T-helper 22 cell (primary cell): ENCODE data around the gene IL16.
"Not testable (repeated sequence)": the region's sequence is repeated elsewhere in the genome, so short reads cannot be mapped to it uniquely, and the experiment has no call there.

Source experiments
- DNase-seq: peaks from one replicate; pipeline ENCODE4 v3.0.0-alpha.2; 2020; ENCODE audit warnings: low read depth

Gene IL16

GRCh38 chr15:81196576-81197254 is at the start of gene IL16:
Gene IL16, plus strand, starts transcription at chr15:81196879. Its CDS starts 28,521 bp downstream, at chr15:81225400.
- DNase-seq, result no peak

GRCh38 chr15:81151389-81151788 is 45.3 kb upstream of the IL16 start:
- no peak for DNase-seq

- no peak for DNase-seq
These were observed 44.3 kb upstream of the IL16 start for GRCh38 chr15:81152339-81152738.

- no peak for DNase-seq
These were observed 43.9 kb upstream of the IL16 start for GRCh38 chr15:81152799-81153198.

GRCh38 chr15:81155375-81156218 is 41.1 kb upstream of the IL16 start:
- DNase-seq, result no peak

- no peak for DNase-seq
These were observed 40.4 kb upstream of the IL16 start for GRCh38 chr15:81156324-81156723.

- no peak for DNase-seq
These were observed 39.3 kb upstream of the IL16 start for GRCh38 chr15:81157195-81157938.

- DNase-seq, result no peak
These were observed 38.8 kb upstream of the IL16 start for GRCh38 chr15:81157939-81158223.

- not testable (repeated sequence) for DNase-seq
These were observed 38.1 kb upstream of the IL16 start for GRCh38 chr15:81158561-81158960.

GRCh38 chr15:81160312-81161159 is 36.1 kb upstream of the IL16 start:
- DNase-seq, result no peak

- DNase-seq, result no peak
These were observed 35.5 kb upstream of the IL16 start for GRCh38 chr15:81161160-81161673.

- no peak for DNase-seq
These were observed 34.8 kb upstream of the IL16 start for GRCh38 chr15:81161851-81162250.

- DNase-seq, result no peak
These were observed 32.5 kb upstream of the IL16 start for GRCh38 chr15:81163961-81164800.

- no peak for DNase-seq
These were observed 31.1 kb upstream of the IL16 start for GRCh38 chr15:81165535-81165934.

- DNase-seq, result no peak
These were observed 29.9 kb upstream of the IL16 start for GRCh38 chr15:81166636-81167305.

GRCh38 chr15:81168131-81168526 is 28.6 kb upstream of the IL16 start:
- DNase-seq, result no peak

- DNase-seq, result no peak
These were observed 28.0 kb upstream of the IL16 start for GRCh38 chr15:81168644-81169043.

- DNase-seq, result no peak
These were observed 26.2 kb upstream of the IL16 start for GRCh38 chr15:81170511-81170910.

- DNase-seq, result no peak
These were observed 25.4 kb upstream of the IL16 start for GRCh38 chr15:81171286-81171685.

GRCh38 chr15:81174125-81174791 is 22.4 kb upstream of the IL16 start:
- DNase-seq, result no peak
